Naive B cell (primary cell): Measurements from ENCODE around the gene BIN1. TPM values are rescaled to one million over a fixed set of nuclear protein-coding genes. Genes with fewer than 3 reads are reported as not detected.
A peak's percentile ranks its signal among the peaks of the same experiment; 100 is the strongest.

ENCODE experiments used
- ATAC-seq, 2 donors: fragments of 150-1000 bp; cut with Tn5 transposase; 2 replicates each; pipeline ENCODE4 v1.10.0; 2021; ENCODE audit warnings: low read depth in 2 of 2, mild to moderate bottlenecking in 2 of 2, moderate library complexity in 2 of 2
- DNase-seq: peaks from one replicate; pipeline ENCODE4 v3.0.0; 2022
- H3K27ac Mint-ChIP-seq, 6 donors: one replicate each; pipeline ENCODE4 v1.8.0; 2020 to 2022; ENCODE audit warnings: mild to moderate bottlenecking in 6 of 6, mixed read lengths in 6 of 6, moderate library complexity in 5 of 6, inconsistent platforms in 2 of 6
- H3K27me3 Mint-ChIP-seq, 3 donors: one replicate each; pipeline ENCODE4 v1.8.0; 2021 to 2022; ENCODE audit warnings: mixed read lengths in 3 of 3, mild to moderate bottlenecking in 1 of 3
- H3K36me3 Mint-ChIP-seq, 2 donors: one replicate each; pipeline ENCODE4 v1.8.0; 2020 to 2022; ENCODE audit warnings: mixed read lengths in 2 of 2, inconsistent platforms in 1 of 2, mild to moderate bottlenecking in 1 of 2
- H3K4me1 Mint-ChIP-seq, 3 donors: one replicate each; pipeline ENCODE4 v1.8.0; 2020 to 2022; ENCODE audit warnings: mixed read lengths in 3 of 3, inconsistent platforms in 1 of 3, mild to moderate bottlenecking in 1 of 3, moderate library complexity in 1 of 3
- H3K4me3 Mint-ChIP-seq, 8 donors: one replicate each; pipeline ENCODE4 v1.8.0; 2020 to 2022; ENCODE audit warnings: mild to moderate bottlenecking in 8 of 8, mixed read lengths in 8 of 8, moderate library complexity in 8 of 8, inconsistent platforms in 2 of 8
- H3K9me3 Mint-ChIP-seq, 7 donors: one replicate each; pipeline ENCODE4 v1.8.0; 2020 to 2022; ENCODE audit warnings: mixed read lengths in 7 of 7, mild to moderate bottlenecking in 5 of 7, inconsistent platforms in 2 of 7, moderate library complexity in 1 of 7
- polyA plus RNA-seq, 6 donors: library from polyadenylated mRNA; unstranded; fragments of 300-500 nt; fragmentation: Illumina TruSeq; gene quantifications; one replicate each; pipeline ENCODE4 v1.2.3, GENCODE V29; 2021; ENCODE audit warnings: low read depth in 6 of 6

The BIN1 gene
- polyA plus RNA-seq, 6 donors from 2014 or later, result 103 to 150 (median 124) TPM

GRCh38 chr2:127089478-127090235 is 17.3 kb downstream of the BIN1 start:
- Mint-ChIP-seq H3K36me3 (no peaks in the 10 kb centered on the region), H3K27me3 (peaks cover 0 to 17% (median 12%) of the 10 kb centered on the region in 3 donors), H3K4me1 (peaks cover 50 to 65% (median 50%) of the 10 kb centered on the region in 3 donors)

GRCh38 chr2:127088706-127089105 is 18.2 kb downstream of the BIN1 start:
- Mint-ChIP-seq H3K36me3 (no peaks in the 10 kb centered on the region), H3K4me3 (peak overlapping the region in 1 of 8 donors; percentile 11), H3K27ac (peak overlapping the region in 2 of 6 donors; percentile 81 to 85), H3K27me3 (peaks cover 0 to 17% (median 12%) of the 10 kb centered on the region in 3 donors), H3K9me3 (no peaks in the 10 kb centered on the region), H3K4me1 (peaks cover 50 to 69% (median 54%) of the 10 kb centered on the region in 3 donors)
- DNase-seq (no peak), ATAC-seq (no peak)

More at GRCh38 chr2:127089478-127090235, 17.3 kb downstream of the BIN1 start:
- Mint-ChIP-seq H3K9me3 (no peaks in the 10 kb centered on the region), H3K27ac (peak overlapping the region in 1 of 6 donors; percentile 97), H3K4me3 (no peak overlapping the region)
- DNase-seq (no peak), ATAC-seq (no peak)

DNA sequence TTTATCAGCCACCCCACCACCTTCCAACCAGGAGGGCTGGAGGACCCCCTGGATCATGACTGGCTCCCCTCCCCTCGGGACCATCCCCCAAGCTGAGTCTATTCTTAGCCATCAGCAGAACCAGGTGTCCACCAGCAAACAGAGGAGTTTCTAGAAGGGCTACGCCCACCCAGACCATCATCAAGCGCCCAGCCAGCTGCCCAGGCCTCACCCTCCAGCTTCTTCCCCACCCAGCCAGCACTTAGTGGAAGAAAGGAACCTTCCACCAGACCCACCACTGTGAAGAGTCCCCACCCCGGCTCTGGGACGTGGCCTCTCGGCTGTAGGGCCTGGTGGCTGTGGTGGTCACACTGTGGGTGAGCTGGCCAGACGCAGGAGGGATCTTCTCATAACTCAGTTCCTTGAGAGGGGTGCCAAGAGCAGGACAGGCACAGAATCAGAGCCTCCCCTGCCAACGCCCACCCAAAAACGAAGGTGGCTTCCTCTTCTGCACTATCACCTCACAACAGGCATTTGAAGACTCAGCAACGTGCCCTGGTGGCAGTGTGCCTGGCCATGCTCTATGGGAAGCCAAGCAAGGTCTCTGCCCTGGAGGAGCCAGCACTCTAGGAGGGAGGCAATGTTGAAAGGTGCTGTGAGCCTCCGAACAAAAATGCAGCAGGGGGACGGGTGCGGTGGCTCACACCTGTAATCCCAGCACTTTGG is 19.0 kb downstream of the BIN1 start:
- DNase-seq (no peak), ATAC-seq (peak in 1 of 2 donors; percentile 21)
- Mint-ChIP-seq H3K27me3 (peaks cover 0 to 17% (median 12%) of the 10 kb centered on the region in 3 donors), H3K9me3 (no peaks in the 10 kb centered on the region), H3K36me3 (no peaks in the 10 kb centered on the region), H3K4me3 (peak overlapping the region in 5 of 8 donors; percentile 43 to 97 (median 82)), H3K27ac (peak overlapping the region in 3 of 6 donors; percentile 33 to 88 (median 85)), H3K4me1 (peaks cover 48 to 68% (median 50%) of the 10 kb centered on the region in 3 donors)

DNA sequence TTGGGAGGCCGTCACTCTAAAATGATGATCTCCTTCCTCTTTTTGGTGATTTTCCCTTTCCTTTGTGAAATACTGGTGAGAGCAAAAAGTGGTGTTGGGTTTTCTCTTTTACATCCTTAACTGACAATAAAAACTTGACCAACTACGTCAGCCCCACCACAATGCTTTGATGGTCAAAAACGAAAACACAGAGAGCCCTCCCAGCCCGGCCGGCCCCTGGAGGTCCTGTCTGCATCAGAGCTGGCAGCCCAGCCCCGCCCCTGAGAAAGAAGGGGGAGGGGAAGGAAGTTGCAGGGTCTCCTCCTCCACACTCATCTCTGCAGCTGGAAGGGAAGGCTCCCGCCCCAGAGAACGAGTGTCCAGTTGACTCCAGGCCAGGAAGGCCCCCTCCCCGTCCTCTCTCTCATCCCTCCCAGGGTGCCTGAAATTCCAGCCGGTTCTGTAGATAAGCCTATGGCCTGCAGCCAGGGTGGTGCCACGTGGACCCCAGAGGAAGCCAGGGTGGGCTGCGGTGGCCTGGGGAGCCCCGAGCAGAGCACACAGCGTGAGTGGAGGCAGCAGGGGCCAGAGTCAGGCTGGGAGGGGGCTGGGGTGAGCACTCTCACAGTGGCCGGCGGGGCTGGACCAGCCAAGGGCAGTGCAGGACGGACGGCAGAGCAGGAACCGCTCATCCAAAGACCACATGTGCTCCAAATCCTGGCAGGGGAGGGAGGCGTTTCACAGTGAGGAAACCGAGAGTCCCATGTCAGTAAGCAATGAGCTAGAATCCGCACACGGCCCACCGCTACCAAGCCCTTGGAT is 19.8 kb downstream of the BIN1 start:
- H3K27ac Mint-ChIP-seq, result peak overlapping the region; percentile 85 to 98 (median 94)
- peaks cover 53 to 69% (median 56%) of the 10 kb centered on the region in 3 donors for H3K4me1 Mint-ChIP-seq
- ATAC-seq (peak; percentile 27 to 45), DNase-seq (peak; percentile 62)
- H3K36me3 Mint-ChIP-seq, result no peaks in the 10 kb centered on the region
- no peaks in the 10 kb centered on the region for H3K9me3 Mint-ChIP-seq
- H3K27me3 Mint-ChIP-seq, result peaks cover 0 to 12% (median 11%) of the 10 kb centered on the region in 3 donors
- H3K4me3 Mint-ChIP-seq, result peak overlapping the region; percentile 65 to 97 (median 84)

DNA sequence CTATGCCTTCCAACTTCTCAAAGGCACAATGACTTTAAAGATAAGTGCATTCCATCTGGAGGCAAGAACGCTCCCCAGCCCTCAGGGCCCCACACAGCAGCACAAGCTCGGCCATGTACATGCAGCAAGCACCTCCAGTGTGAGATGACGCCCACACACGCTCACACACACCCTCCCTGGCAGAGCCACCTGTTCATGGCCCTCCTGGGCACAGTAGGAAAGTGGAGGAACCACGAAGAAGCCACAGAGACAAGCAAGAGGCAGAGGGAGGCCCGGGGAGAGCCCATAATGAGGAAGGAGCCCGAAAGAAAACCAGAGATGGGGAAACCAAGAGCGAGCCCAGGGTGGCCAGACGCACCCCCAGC is 21.7 kb downstream of the BIN1 start:
- ATAC-seq (peak; percentile 17 to 23), DNase-seq (peak; percentile 62)
- no peaks in the 10 kb centered on the region for H3K36me3 Mint-ChIP-seq
- no peaks in the 10 kb centered on the region for H3K27me3 Mint-ChIP-seq
- peaks cover 63 to 88% (median 65%) of the 10 kb centered on the region in 3 donors for H3K4me1 Mint-ChIP-seq
- no peaks in the 10 kb centered on the region for H3K9me3 Mint-ChIP-seq
- peak overlapping the region; percentile 44 to 90 (median 73) for H3K4me3 Mint-ChIP-seq
- H3K27ac Mint-ChIP-seq, result peak overlapping the region; percentile 73 to 98 (median 92)

GRCh38 chr2:127084611-127085316 is 22.2 kb downstream of the BIN1 start:
- peak; percentile 38 for DNase-seq
- no peak for ATAC-seq
- Mint-ChIP-seq H3K36me3 (no peaks in the 10 kb centered on the region), H3K4me1 (peaks cover 69 to 88% (median 69%) of the 10 kb centered on the region in 3 donors), H3K27ac (peak overlapping the region; percentile 73 to 98 (median 92)), H3K9me3 (no peaks in the 10 kb centered on the region), H3K27me3 (no peaks in the 10 kb centered on the region), H3K4me3 (peak overlapping the region; percentile 53 to 85 (median 73))

- Mint-ChIP-seq H3K4me3 (peak overlapping the region in 5 of 8 donors; percentile 9 to 94 (median 55)), H3K9me3 (no peaks in the 10 kb centered on the region), H3K27ac (peak overlapping the region in 5 of 6 donors; percentile 41 to 99 (median 98)), H3K36me3 (no peaks in the 10 kb centered on the region), H3K4me1 (peaks cover 72 to 96% (median 77%) of the 10 kb centered on the region in 3 donors), H3K27me3 (no peaks in the 10 kb centered on the region)
- ATAC-seq (no peak), DNase-seq (no peak)
Observed at GRCh38 chr2:127083819-127084503, 23.0 kb downstream of the BIN1 start.

GRCh38 chr2:127082974-127083373 is 24.0 kb downstream of the BIN1 start:
- ATAC-seq (no peak), DNase-seq (no peak)
- Mint-ChIP-seq H3K27ac (peak overlapping the region; percentile 41 to 99 (median 98)), H3K4me1 (peaks cover 71 to 96% (median 78%) of the 10 kb centered on the region in 3 donors), H3K36me3 (no peaks in the 10 kb centered on the region), H3K9me3 (no peaks in the 10 kb centered on the region), H3K27me3 (no peaks in the 10 kb centered on the region), H3K4me3 (peak overlapping the region; percentile 10 to 94 (median 48))

- H3K27me3 Mint-ChIP-seq, result no peaks in the 10 kb centered on the region
- H3K27ac Mint-ChIP-seq, result peak overlapping the region; percentile 97 to 99 (median 98)
- peak overlapping the region; percentile 88 to 95 (median 92) for H3K4me3 Mint-ChIP-seq
- peaks cover 74 to 96% (median 75%) of the 10 kb centered on the region in 3 donors for H3K4me1 Mint-ChIP-seq
- peak; percentile 89 for DNase-seq
- ATAC-seq, result peak; percentile 78 to 81
- no peaks in the 10 kb centered on the region for H3K36me3 Mint-ChIP-seq
- H3K9me3 Mint-ChIP-seq, result no peaks in the 10 kb centered on the region
Observed at GRCh38 chr2:127081826-127082633, 24.9 kb downstream of the BIN1 start.

DNA sequence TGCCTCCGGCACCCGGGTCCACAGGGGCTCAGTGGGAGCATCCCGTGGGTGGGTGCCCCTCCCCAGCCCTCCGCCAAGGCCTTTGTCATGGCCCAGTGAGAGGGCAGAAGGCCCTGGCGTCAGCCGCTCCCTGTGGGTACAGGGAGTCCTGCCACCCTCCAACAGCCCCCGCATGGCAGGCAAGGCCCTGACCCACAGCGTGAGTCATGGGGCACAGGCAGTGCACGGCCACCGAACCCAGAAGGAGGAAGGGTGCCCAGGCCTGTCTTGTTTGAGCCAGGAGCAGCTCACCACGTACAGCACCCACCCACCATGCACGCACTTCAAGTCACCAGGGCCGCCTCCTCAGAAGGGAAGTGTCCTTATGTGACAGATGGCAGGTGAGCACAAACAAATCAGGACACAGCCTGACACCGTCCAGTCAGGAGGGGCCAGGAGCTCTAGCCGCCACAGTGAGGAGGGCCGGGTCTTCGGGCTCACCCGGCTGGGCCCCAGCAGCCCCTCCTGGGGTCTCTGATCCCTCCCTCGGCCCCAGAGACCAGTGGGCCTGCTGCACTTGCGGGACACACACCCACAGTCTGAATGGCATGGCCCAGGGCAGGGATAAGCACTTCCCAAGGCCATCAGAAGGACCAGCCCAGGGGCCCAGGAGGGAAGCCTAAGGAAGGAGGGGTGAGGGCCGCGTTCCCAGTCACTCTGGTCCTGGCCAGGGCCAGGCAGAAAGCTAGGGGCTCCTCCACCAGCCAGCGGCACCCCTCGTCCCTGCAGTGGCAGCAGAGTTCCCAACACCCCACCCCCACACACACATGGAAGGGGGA is 25.8 kb downstream of the BIN1 start:
- no peaks in the 10 kb centered on the region for H3K9me3 Mint-ChIP-seq
- peaks cover 0 to 6% of the 10 kb centered on the region in 2 donors for H3K36me3 Mint-ChIP-seq
- H3K27ac Mint-ChIP-seq, result peak overlapping the region; percentile 97 to 99 (median 98)
- H3K4me1 Mint-ChIP-seq, result peaks cover 69 to 96% (median 76%) of the 10 kb centered on the region in 3 donors
- ATAC-seq, result peak; percentile 59 to 67
- no peaks in the 10 kb centered on the region for H3K27me3 Mint-ChIP-seq
- DNase-seq, result peak; percentile 79
- peak overlapping the region; percentile 88 to 95 (median 92) for H3K4me3 Mint-ChIP-seq
